VCaP (cell line): ENCODE data around the gene MACO1.
"Not testable (repeated sequence)": the region's sequence is repeated elsewhere in the genome, so short reads cannot be mapped to it uniquely, and the experiment has no call there.

Source experiments
- H3K27ac ChIP-seq: fragments of 450-650 bp; 2 replicates; pipeline ENCODE4 v1.5.1; 2017
- TF ChIP-seq, protein P1 (sequence below): fragments of 450-650 bp; conservative IDR thresholded peaks from 2 replicates; pipeline ENCODE4 v1.5.1; 2017; ENCODE audit warnings: mild to moderate bottlenecking, moderate library complexity

MACO1 gene

GRCh38 chr1:25414157-25414556 lies 16.5 kb upstream of the MACO1 start:
- H3K27ac ChIP-seq: not testable (repeated sequence)

DNA sequence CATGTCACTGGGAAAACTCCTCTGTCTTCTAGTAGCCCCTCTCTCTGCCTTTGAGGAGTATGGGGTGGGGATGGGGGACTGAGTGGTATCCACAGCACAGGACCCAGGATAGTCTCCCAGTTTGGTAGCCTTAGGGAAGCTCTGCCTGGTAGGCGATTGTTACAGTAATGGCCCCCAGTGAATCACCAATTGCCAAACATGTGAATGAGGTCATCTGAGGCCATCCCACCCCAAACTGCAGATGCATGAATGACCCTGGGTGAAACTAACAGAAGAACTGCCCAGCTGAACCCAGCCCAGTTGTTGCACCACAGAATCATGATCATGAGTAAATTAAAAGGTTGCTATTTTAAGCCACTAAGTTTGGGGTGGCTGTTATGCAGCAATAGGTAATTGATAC lies 16.1 kb upstream of the MACO1 start:
- not testable (repeated sequence) for H3K27ac ChIP-seq

DNA sequence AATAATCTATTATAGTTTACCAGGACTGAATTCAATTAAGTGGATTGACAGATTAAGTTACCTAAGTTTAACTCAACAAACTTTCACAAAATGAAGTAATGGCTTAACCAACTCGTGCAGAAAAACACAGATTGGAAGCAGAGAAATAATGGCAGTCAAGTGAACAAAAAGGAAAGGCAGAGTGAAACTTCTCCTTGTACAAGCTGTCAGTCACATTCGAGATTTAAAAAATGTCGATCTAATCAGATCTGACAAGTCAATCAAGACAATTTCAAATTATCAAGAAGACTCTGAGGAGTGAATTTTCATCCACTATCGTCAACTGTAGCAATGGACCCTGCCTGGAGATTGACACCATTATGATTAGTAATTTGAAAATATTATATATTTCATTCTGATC lies 13.4 kb upstream of the MACO1 start:
- not testable (repeated sequence) for H3K27ac ChIP-seq

DNA sequence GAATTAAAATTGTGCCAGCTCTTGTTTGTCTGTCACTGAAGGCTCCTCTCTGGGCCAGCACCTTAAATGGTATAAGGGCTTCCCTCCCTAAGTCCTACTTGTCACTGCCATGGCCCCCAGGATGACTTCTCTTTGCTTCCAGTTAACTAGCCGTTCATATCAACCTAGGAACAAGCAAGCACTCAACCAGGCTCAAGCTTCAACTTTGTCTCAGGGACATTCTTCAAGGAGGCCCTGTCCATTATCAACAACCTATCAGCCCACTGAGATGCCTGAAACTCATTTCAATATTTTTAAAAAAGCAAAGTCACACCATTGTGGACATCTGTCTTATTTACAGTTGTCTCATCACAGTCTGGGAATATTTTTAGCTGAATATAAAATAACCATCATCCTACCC lies 11.4 kb upstream of the MACO1 start:
- H3K27ac ChIP-seq: not testable (repeated sequence)

GRCh38 chr1:25420715-25421114 lies 10.0 kb upstream of the MACO1 start, which contains the start of gene RHCE:
Gene RHCE, minus strand, starts transcription at chr1:25420825. Its CDS starts 39 bp downstream, at chr1:25420786.
- not testable (repeated sequence) for H3K27ac ChIP-seq

GRCh38 chr1:25423206-25423605 lies 7.5 kb upstream of the MACO1 start:
- peak overlapping the region; percentile 77 for H3K27ac ChIP-seq

- H3K27ac ChIP-seq: peak overlapping the region; percentile 77
- TF ChIP-seq, protein P1, sequence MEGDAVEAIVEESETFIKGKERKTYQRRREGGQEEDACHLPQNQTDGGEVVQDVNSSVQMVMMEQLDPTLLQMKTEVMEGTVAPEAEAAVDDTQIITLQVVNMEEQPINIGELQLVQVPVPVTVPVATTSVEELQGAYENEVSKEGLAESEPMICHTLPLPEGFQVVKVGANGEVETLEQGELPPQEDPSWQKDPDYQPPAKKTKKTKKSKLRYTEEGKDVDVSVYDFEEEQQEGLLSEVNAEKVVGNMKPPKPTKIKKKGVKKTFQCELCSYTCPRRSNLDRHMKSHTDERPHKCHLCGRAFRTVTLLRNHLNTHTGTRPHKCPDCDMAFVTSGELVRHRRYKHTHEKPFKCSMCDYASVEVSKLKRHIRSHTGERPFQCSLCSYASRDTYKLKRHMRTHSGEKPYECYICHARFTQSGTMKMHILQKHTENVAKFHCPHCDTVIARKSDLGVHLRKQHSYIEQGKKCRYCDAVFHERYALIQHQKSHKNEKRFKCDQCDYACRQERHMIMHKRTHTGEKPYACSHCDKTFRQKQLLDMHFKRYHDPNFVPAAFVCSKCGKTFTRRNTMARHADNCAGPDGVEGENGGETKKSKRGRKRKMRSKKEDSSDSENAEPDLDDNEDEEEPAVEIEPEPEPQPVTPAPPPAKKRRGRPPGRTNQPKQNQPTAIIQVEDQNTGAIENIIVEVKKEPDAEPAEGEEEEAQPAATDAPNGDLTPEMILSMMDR: no peak
These were observed 5.3 kb upstream of the MACO1 start for GRCh38 chr1:25425098-25426085.

GRCh38 chr1:25427696-25428095 lies 3.0 kb upstream of the MACO1 start:
- TF ChIP-seq, protein P1: no peak
- no peak overlapping the region for H3K27ac ChIP-seq

GRCh38 chr1:25428475-25429166 lies 2.1 kb upstream of the MACO1 start:
- TF ChIP-seq, protein P1: no peak
- H3K27ac ChIP-seq: peak overlapping the region; percentile 93; the same call in 1 of the 2 replicates

GRCh38 chr1:25430967-25431881 lies 527 bp downstream of the MACO1 start:
- TF ChIP-seq, protein P1: no peak
- peak overlapping the region; percentile 93 for H3K27ac ChIP-seq
